ENCODE results near the gene CRIP3.

Gene CRIP3

DNA sequence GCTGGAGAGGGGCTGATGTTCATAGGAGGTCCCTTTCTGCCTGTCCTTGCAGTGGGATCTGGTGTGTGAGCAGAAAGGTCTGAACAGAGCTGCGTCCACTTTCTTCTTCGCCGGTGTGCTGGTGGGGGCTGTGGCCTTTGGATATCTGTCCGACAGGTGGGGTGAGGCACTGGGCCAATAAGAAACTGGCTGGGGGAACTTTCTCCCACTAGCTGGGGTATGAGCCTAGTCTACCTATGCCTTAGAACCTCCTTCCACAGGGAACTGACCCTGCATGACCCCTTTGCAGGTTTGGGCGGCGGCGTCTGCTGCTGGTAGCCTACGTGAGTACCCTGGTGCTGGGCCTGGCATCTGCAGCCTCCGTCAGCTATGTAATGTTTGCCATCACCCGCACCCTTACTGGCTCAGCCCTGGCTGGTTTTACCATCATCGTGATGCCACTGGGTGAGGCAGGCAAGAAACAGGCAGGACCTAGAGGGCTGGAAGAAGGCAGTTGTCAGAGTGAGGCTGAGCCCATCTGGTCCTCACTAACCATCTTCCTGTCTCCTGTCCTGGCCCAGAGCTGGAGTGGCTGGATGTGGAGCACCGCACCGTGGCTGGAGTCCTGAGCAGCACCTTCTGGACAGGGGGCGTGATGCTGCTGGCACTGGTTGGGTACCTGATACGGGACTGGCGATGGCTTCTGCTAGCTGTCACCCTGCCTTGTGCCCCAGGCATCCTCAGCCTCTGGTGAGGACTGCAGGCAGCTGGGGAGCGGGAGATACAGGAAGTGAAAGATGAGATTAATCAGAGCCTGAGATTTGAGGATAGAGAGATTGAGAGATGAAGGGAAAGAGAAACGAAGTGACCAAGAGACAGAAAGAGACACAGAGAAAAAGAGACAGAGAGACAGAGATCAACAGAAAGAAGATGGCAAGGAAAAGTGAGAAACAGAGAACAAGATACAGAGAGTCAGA is 9.0 kb downstream of the CRIP3 start:
- H3K4me3 ChIP-seq (ENCODE audit: insufficient read depth, low read depth, low read length, poor library complexity, severe bottlenecking): no peak overlapping the region
- H3K27me3 ChIP-seq (replicated peaks; ENCODE audit: control insufficient read depth, insufficient read depth, low read length, poor library complexity, severe bottlenecking): no peaks in the 10 kb centered on the region

DNA sequence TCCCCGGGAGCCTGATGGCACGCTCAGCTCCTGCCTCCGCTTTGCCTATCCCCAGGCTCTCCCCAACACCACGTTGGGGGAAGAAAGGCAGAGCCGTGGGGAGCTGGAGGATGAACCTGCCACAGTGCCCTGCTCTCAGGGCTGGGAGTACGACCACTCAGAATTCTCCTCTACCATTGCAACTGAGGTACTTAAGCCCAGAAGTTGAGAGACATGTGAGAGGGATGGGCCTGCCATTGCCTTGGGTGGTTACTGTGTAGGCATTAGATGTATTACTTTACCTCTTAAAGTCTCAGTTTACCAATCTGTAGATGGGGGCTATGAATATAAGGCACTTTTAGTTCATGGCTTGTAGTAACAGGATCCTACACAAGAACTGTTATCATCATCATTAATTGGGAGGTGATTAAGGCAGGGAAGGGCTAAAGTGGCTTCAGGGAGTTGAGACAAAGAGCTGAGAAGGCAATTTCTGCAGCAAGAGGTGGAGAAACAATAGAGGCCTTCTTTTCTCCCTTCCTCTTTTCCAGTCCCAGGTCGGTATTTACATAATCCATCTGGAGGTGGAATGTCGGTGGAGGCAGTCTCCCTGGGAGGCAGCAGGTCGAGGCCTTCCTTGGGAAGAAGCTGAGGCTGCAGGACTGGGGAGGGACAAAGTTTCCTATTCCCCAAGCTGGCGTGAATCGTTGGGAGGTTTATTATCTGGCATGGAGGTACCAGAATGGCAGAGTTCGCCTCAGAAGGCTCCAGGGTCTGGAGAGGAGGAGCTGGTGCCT is 9.9 kb downstream of the CRIP3 start:
- DNase-seq: no peak
- Histone ChIP-seq H3K27me3 (replicated peaks; ENCODE audit: control insufficient read depth, insufficient read depth, low read length, poor library complexity, severe bottlenecking) (no peaks in the 10 kb centered on the region), H3K4me1 (ENCODE audit: control insufficient read depth, insufficient read depth, low read length, poor library complexity, severe bottlenecking) (no peaks in the 10 kb centered on the region), H3K9me3 (ENCODE audit: control insufficient read depth, low read length) (no peaks in the 10 kb centered on the region), H3K36me3 (ENCODE audit: control insufficient read depth, insufficient read depth, low read length) (no peaks in the 10 kb centered on the region), H3K27ac (ENCODE audit: insufficient read depth, low read length, poor library complexity, severe bottlenecking) (no peak overlapping the region), H3K4me3 (ENCODE audit: insufficient read depth, low read depth, low read length, poor library complexity, severe bottlenecking) (no peak overlapping the region)

More for the DNA sequence above, 9.0 kb downstream of the CRIP3 start:
- DNase-seq: no peak
- H3K36me3 ChIP-seq (ENCODE audit: control insufficient read depth, insufficient read depth, low read length): no peaks in the 10 kb centered on the region
- no peaks in the 10 kb centered on the region for H3K4me1 ChIP-seq (ENCODE audit: control insufficient read depth, insufficient read depth, low read length, poor library complexity, severe bottlenecking)
- no peak overlapping the region for H3K27ac ChIP-seq (ENCODE audit: insufficient read depth, low read length, poor library complexity, severe bottlenecking)
- H3K9me3 ChIP-seq (ENCODE audit: control insufficient read depth, low read length): no peaks in the 10 kb centered on the region

DNA sequence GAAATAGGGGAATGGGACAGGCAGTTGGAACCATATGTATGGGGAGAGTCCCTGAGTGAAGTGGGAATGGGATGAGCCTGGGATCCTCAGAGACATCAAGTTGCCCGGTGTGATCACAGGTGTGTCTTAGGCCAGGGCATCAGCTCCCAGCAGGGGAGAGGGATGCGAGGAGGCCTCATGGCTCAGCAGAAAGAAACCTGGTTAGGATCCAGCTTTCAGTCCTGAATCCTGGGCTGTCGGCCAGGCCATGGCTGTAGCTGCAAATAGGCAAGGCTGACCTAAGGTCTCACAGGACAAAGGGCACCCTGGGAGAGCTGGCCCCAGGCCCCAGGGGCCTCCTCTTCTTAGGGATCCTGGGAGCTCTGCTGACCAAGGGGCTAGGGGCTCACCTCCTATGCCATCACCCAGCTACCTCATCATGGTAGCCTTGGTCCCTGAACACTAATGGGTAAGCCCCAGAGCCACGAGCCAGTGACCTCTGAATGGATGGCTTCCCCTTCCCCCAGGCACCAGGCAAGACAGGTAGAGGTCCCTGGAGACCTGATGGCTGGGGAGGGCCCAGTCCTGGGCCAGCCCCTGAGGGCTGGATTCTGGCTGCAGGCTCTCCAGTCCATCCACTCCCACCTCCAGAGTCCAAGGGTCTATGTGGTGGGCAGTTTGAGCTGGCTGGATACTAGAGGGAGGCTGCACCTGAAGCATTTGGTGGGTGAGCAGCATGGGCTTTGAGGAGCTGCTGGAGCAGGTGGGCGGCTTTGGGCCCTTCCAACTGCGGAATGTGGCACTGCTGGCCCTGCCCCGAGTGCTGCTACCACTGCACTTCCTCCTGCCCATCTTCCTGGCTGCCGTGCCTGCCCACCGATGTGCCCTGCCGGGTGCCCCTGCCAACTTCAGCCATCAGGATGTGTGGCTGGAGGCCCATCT is 10.7 kb downstream of the CRIP3 start, which contains the start of gene SLC22A7:
Gene SLC22A7, plus strand, starts transcription at position 617 of the 921 bp plus-strand sequence. Its CDS starts 99 bp downstream, at position 716.
- H3K4me3 ChIP-seq (ENCODE audit: insufficient read depth, low read depth, low read length, poor library complexity, severe bottlenecking): no peak within 1 kb of the TSS
- H3K36me3 ChIP-seq (ENCODE audit: control insufficient read depth, insufficient read depth, low read length): no peaks in the 10 kb centered on the region
- no peak within 1 kb of the TSS for H3K27ac ChIP-seq (ENCODE audit: insufficient read depth, low read length, poor library complexity, severe bottlenecking)
- H3K4me1 ChIP-seq (ENCODE audit: control insufficient read depth, insufficient read depth, low read length, poor library complexity, severe bottlenecking): no peaks in the 10 kb centered on the region
- DNase-seq: no peak
- no peaks in the 10 kb centered on the region for H3K27me3 ChIP-seq (replicated peaks; ENCODE audit: control insufficient read depth, insufficient read depth, low read length, poor library complexity, severe bottlenecking)
- no peaks in the 10 kb centered on the region for H3K9me3 ChIP-seq (ENCODE audit: control insufficient read depth, low read length)

DNA sequence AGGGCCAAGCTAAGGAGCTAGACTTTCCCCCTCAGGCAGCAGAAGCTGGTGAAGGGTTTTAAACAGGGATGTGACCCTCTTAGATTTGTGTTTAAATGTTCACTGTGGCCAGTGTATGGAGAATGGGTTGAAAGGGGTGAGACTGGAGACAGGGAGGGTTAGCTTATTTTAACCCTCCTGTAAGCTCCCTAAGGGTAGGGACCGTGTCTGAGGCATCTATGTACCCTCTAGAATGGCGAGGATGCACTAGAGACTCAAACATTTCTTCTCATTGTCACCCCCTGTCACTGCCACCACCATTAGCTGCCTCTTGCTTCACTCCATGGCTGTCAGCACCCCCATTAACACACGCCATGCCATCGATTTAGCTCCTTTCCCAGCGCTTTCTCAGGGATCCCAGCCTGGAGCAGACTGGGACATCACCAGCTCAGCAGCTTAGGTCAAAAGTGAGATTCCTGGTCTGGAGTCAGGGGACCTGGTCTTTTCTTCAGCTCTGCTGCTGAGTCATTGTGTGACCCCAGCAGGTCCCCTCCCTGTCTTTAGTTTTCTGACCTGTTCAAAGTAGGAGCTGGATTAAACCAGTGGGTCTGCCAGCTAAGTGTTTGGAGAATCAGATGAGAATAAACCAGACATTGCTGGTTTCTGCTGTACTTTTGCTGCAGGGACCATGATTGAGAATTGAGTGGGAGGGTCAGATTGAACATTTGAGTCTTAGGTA is 11.7 kb downstream of the CRIP3 start:
- Histone ChIP-seq H3K27me3 (replicated peaks; ENCODE audit: control insufficient read depth, insufficient read depth, low read length, poor library complexity, severe bottlenecking) (no peaks in the 10 kb centered on the region), H3K4me1 (ENCODE audit: control insufficient read depth, insufficient read depth, low read length, poor library complexity, severe bottlenecking) (no peaks in the 10 kb centered on the region), H3K27ac (ENCODE audit: insufficient read depth, low read length, poor library complexity, severe bottlenecking) (no peak overlapping the region), H3K9me3 (ENCODE audit: control insufficient read depth, low read length) (no peaks in the 10 kb centered on the region), H3K36me3 (ENCODE audit: control insufficient read depth, insufficient read depth, low read length) (no peaks in the 10 kb centered on the region), H3K4me3 (ENCODE audit: insufficient read depth, low read depth, low read length, poor library complexity, severe bottlenecking) (no peak overlapping the region)
- DNase-seq: no peak

DNA sequence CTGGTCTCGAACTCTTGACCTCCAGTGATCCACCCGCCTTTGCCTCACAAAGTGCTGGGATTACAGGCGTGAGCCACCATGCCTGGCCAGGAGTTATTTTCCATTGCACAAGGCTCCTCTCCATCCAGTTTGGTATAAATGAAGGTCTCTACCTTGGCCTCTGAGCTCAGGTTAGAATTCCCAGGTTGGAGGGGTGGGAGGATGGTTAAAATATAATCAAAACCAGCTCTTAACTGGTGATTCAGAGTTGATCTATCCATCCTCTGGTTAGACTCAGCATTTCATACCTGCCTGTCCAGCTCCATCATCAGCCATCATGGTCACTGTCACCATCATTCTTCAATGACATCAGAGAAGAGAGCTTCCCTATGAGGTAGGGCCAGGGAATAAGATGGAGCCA is 13.2 kb downstream of the CRIP3 start:
- Histone ChIP-seq H3K36me3 (ENCODE audit: control insufficient read depth, insufficient read depth, low read length) (no peaks in the 10 kb centered on the region), H3K27ac (ENCODE audit: insufficient read depth, low read length, poor library complexity, severe bottlenecking) (no peak overlapping the region), H3K4me3 (ENCODE audit: insufficient read depth, low read depth, low read length, poor library complexity, severe bottlenecking) (no peak overlapping the region), H3K27me3 (replicated peaks; ENCODE audit: control insufficient read depth, insufficient read depth, low read length, poor library complexity, severe bottlenecking) (no peaks in the 10 kb centered on the region), H3K9me3 (ENCODE audit: control insufficient read depth, low read length) (no peaks in the 10 kb centered on the region), H3K4me1 (ENCODE audit: control insufficient read depth, insufficient read depth, low read length, poor library complexity, severe bottlenecking) (no peaks in the 10 kb centered on the region)
- DNase-seq: no peak

DNA sequence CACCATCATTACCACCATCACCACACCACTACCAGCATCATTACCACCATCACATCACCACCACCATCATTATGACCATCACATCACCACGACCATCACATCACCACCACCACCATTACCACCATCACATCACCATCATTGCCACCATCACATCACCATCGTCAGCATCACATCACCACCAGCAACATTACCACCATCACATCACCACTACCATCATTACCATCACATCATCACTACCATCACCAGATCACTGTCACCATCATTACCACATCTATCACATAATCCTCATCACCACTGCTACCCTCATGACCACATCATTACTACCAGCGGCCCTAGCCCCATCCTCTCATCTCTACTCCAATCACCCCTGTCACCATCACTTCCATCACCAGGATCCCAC is 14.1 kb downstream of the CRIP3 start:
- Histone ChIP-seq H3K9me3 (ENCODE audit: control insufficient read depth, low read length) (no peaks in the 10 kb centered on the region), H3K27ac (ENCODE audit: insufficient read depth, low read length, poor library complexity, severe bottlenecking) (no peak overlapping the region)
- no peak for DNase-seq

DNA sequence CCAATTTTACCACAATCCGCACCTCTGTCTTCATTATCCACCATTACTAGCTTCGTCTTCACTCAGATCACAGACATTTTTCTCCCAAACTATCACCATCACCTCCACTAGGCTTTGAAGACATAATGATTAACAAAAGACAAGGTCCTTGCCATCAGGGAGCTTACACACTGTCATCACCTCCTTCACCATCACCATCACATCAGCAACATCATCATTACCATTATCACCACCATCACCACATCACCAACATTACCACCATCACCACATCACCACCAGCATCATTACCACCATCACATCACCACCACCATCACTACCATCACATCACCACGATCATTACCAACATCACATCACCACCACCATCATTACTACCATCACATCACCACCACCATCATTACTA is 14.9 kb downstream of the CRIP3 start:
- no peaks in the 10 kb centered on the region for H3K27me3 ChIP-seq (replicated peaks; ENCODE audit: control insufficient read depth, insufficient read depth, low read length, poor library complexity, severe bottlenecking)
- H3K4me3 ChIP-seq (ENCODE audit: insufficient read depth, low read depth, low read length, poor library complexity, severe bottlenecking): no peak overlapping the region
- no peaks in the 10 kb centered on the region for H3K9me3 ChIP-seq (ENCODE audit: control insufficient read depth, low read length)
- H3K36me3 ChIP-seq (ENCODE audit: control insufficient read depth, insufficient read depth, low read length): no peaks in the 10 kb centered on the region
- no peak overlapping the region for H3K27ac ChIP-seq (ENCODE audit: insufficient read depth, low read length, poor library complexity, severe bottlenecking)
- H3K4me1 ChIP-seq (ENCODE audit: control insufficient read depth, insufficient read depth, low read length, poor library complexity, severe bottlenecking): no peaks in the 10 kb centered on the region
- no peak for DNase-seq

More for the DNA sequence above, 14.1 kb downstream of the CRIP3 start:
- H3K27me3 ChIP-seq (replicated peaks; ENCODE audit: control insufficient read depth, insufficient read depth, low read length, poor library complexity, severe bottlenecking): no peaks in the 10 kb centered on the region
- no peak overlapping the region for H3K4me3 ChIP-seq (ENCODE audit: insufficient read depth, low read depth, low read length, poor library complexity, severe bottlenecking)
- H3K4me1 ChIP-seq (ENCODE audit: control insufficient read depth, insufficient read depth, low read length, poor library complexity, severe bottlenecking): no peaks in the 10 kb centered on the region
- no peaks in the 10 kb centered on the region for H3K36me3 ChIP-seq (ENCODE audit: control insufficient read depth, insufficient read depth, low read length)

DNA sequence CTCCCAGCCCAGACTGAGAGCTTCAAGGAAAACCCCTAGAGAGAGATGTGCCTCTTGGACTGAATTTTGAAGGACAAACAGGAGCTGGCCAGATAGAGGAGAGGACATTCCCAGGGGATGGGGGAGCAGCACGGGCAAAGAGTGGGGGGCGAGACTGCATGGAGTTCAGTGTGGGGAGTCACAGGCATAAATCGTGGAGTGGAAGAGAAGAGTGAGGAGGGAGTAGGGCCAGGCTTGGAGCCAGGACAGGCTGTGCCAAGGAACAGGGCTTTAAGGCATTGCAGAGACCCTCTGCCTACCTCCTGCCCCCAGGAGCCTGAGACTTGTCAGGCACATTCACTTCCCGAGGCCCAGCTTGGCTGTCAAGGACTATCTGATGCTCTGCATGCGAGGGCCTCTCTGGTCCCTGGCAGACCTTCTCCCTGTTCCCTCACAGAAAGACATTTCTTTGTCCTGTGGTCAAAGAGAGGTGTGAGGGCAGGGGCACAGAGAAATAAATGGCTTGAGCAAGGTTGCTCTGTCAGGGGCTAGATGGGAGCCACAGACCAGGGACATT is 15.8 kb downstream of the CRIP3 start:
- no peaks in the 10 kb centered on the region for H3K9me3 ChIP-seq (ENCODE audit: control insufficient read depth, low read length)
- DNase-seq: no peak
- no peak overlapping the region for H3K27ac ChIP-seq (ENCODE audit: insufficient read depth, low read length, poor library complexity, severe bottlenecking)
- no peaks in the 10 kb centered on the region for H3K4me1 ChIP-seq (ENCODE audit: control insufficient read depth, insufficient read depth, low read length, poor library complexity, severe bottlenecking)
- no peaks in the 10 kb centered on the region for H3K36me3 ChIP-seq (ENCODE audit: control insufficient read depth, insufficient read depth, low read length)
- H3K27me3 ChIP-seq (replicated peaks; ENCODE audit: control insufficient read depth, insufficient read depth, low read length, poor library complexity, severe bottlenecking): no peaks in the 10 kb centered on the region
- H3K4me3 ChIP-seq (ENCODE audit: insufficient read depth, low read depth, low read length, poor library complexity, severe bottlenecking): no peak overlapping the region

DNA sequence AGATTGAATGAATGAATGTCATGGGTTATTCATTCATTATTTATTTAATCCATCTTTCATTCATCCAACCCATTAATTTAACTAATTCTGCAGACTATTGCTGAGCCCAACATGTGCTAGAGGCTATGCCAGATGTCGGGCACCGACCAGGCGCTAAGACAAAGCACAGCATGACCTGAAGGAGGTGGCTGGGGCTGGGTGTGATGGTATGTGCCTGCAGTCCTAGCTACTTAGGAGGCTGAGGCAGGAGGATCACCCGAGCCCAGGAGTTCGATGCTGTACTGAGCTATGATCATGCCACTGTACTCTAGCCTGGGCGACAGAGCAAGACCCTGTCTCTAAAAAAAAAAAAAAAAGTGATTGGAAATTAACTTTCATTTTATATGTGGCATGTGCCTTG is 16.3 kb downstream of the CRIP3 start:
- no peaks in the 10 kb centered on the region for H3K9me3 ChIP-seq (ENCODE audit: control insufficient read depth, low read length)
- no peaks in the 10 kb centered on the region for H3K4me1 ChIP-seq (ENCODE audit: control insufficient read depth, insufficient read depth, low read length, poor library complexity, severe bottlenecking)
- H3K27ac ChIP-seq (ENCODE audit: insufficient read depth, low read length, poor library complexity, severe bottlenecking): no peak overlapping the region
- DNase-seq: no peak
- no peaks in the 10 kb centered on the region for H3K27me3 ChIP-seq (replicated peaks; ENCODE audit: control insufficient read depth, insufficient read depth, low read length, poor library complexity, severe bottlenecking)
- no peaks in the 10 kb centered on the region for H3K36me3 ChIP-seq (ENCODE audit: control insufficient read depth, insufficient read depth, low read length)
- H3K4me3 ChIP-seq (ENCODE audit: insufficient read depth, low read depth, low read length, poor library complexity, severe bottlenecking): no peak overlapping the region
